Amniotic epithelial cell (primary cell): ENCODE data around the gene SLC41A3.

Experiments used
- DNase-seq: peaks from one replicate; pipeline ENCODE4 v3.0.0-alpha.2; 2010; ENCODE audit warnings: low read depth

SLC41A3 gene

DNA sequence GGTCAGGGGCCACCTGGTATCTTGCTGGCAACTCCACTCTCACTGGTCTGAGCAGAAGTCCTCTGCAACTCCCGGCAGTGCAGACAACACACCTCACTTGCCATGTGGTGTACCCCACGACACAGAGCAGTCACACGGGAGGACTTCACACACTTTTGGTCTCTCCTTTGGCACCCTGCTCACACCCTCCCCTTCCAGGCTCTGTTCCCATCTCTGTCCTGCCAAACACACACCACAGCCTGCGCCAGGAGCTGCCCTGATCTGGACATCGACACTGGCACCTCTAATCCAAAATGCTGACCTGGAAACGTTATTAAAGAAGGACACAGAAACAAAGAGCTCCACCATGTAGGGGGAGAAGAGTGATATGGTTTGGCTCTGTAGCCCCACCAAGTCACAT lies 57.2 kb downstream of the SLC41A3 start:
- DNase-seq: no peak

- no peak for DNase-seq
Observed at GRCh38 chr3:126026277-126026751, 57.6 kb downstream of the SLC41A3 start.

DNA sequence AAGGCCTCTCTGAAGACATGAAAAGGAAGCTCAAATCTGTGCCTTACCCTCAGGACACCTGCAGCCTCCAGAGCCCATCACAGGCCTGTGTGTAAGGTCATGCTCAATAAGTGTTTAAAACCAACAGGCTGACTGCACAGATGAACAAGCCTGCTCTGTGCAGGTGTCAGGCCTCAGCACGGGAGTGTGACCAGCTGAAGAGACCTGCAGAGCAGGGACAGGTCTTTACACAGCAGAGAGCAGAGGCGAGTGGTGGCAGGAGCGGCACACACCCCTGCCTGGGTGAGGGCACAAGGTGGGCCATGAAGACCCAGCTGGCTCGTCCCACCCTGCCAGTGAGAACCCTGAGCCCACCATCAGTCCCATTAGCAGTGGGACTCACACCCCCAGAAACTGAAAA lies 58.1 kb downstream of the SLC41A3 start:
- no peak for DNase-seq

DNA sequence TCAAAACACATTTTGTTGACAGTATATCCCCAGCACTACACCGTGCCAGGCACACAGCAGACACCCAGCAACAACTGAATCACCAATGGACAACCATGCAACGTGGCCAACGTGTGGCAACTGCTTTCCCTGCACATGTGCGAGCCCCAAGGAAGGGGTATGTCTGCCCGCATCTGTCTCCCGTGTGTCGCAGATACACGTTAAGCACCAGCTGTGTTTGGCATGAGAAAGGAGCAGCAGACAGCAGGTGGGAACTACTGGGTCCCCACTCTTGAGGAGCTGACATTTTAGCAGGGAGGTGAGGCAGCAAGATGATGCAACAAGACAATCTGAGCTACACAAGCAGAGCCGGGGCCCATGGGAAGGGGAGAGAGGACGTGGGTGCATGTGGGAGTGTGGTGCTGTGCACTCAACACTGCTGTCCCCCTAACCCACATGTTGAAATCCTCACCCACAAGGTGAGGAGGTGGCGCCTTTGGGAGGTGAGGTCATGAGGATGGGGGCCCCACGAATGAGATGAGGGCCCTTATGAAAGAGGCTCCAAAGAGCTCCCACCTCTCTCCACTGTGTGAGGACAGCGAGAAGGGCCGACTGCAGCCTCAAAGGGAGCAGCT lies 58.7 kb downstream of the SLC41A3 start:
- no peak for DNase-seq

DNA sequence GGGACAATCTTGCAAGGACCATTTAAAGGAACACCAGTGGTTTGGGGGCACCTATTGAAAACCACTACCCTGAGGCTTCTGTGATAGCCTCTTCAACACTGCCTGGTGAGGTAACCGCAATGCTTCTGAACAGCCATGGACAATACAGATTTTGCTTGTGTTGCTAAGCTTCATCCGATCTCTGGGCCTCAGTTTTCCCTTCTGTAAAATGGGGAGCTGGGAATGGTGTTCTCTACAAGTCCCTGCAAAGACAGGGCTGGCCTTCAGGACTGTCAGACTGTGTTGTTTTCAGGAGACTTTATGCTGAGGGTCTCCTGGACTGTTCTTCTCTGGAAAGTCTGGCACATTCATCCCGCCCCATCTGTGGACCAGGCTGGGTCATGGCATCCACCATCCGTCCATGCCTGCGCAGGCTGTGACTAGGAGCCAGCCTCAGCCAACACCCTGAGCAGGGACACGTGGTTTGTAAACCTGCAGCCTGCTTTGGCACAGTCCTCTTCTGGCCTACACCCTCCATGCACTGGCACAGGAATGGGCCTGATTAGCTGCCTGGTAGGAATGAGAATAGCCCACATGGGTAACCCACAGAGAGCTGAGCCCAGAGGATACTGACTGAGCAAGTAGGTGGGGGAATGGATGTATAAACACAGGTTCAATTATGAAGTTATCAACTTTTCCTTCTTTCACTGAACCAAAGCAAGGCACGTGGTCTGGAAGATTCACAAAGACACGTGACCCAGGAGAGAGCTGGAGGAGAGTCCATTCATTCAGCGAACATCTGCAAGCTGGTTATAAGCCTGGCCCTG lies 59.7 kb downstream of the SLC41A3 start:
- no peak for DNase-seq

DNA sequence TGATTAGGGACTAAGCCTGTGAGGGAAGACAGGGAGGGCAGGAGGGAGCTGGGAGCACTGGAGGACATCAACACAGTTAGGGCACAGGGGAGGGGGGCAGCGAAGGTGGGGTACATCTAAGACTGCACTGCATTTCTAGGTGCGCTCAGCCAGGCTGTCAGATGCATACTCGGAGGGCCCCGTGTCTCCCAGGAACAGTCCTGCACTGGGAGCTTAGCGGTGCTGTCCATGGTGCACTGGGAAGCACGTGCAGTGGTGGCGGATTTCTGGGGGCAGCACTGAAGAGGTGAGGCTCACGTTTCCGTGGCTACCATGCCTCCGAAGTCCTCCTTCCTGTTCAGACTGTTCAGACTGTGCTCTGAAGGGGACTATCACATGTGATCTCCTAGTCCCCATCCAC lies 60.5 kb downstream of the SLC41A3 start:
- no peak for DNase-seq

DNA sequence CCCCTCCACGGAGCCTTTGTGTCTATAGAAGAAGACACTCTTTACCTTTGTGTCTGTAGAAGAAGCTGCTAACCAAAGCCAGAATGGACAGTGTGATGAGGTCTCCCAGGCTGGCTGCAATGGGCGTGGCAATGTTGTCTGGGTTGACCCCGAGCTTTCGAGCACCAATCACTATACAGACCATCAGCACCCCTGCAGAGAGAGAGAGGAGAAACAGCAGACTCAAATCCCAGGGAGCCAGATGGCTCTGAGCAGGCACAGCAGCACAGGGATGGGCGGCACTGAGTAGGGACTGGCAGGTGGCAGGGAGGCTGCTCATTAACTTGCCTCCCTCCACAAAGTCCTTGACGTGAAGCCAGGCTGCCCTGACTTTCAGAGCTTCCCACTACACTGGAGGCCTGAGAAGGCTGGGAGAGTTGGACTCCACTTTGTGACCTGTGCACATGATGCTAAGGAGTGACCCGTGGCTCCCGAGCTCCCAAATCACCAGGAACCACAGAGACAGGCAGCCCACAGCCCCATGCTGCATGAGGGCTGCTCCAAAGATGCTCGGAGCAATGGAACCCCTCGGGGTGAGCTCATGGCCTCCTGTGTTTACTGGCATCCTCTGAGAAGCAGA lies 61.1 kb downstream of the SLC41A3 start:
- DNase-seq: no peak

DNA sequence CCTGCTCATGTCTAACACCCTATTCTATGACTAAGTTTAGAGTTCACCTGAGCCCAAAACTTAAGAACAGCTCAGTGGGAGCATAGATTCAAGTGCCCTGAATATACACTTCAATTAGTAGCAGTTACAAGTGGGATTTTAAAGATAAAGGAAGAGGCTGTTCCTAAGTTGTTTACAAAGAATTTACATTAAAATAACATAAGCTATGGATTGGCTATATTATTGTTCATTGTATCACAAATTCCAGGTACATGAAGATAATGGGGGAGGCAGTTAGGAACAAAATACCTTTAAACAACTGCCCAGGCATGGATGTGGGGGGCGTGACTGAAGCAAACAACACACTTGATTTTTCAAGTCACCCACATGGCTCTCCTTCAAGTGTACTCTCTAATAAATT lies 62.2 kb downstream of the SLC41A3 start:
- DNase-seq: no peak

- no peak for DNase-seq
Observed at GRCh38 chr3:126021224-126021623, 62.7 kb downstream of the SLC41A3 start.

GRCh38 chr3:126019683-126020082 lies 64.2 kb downstream of the SLC41A3 start:
- no peak for DNase-seq

GRCh38 chr3:126018995-126019394 lies 64.9 kb downstream of the SLC41A3 start:
- no peak for DNase-seq

DNA sequence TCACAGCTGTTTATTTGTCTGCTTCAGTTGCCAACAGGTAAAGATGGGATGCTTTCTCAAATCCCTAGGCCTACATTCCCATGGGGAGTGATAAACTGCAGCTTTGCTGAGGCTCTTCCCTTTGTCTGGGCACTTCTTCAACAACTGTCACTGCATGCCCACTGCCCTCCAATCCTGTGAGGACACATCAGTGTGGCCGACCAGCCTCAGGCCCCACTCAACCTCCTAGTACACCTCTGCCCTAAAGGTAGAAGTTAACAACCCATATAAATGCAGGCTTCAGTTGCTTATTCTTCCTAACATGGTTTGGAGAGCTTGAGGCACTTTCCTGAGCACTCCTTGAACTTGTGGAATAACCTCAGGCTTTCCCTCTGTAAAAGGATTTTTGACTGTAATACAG lies 65.4 kb downstream of the SLC41A3 start:
- DNase-seq: no peak

- DNase-seq: no peak
Observed at GRCh38 chr3:126017362-126017761, 66.6 kb downstream of the SLC41A3 start.

- no peak for DNase-seq
Observed at GRCh38 chr3:126016616-126017015, 67.3 kb downstream of the SLC41A3 start.

DNA sequence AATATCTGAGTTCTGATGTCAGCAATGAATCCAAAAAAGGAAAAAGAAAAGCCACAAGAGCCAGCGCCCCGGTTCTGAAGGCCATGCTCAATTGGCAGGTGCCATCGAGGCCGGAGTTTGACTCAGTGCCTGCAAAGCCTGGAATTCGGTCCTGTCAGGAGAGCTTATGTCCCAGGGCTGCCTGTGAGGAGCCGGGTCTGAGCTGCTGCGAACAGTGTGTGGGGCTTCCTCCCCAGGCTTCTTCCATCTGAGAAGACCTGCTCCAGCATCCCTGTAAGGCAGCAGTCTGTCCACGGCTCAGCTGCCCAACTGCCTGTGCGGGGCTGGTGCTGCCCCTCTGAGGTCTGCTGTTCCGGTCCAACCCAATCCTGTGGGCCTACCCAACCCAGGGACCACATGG lies 68.8 kb downstream of the SLC41A3 start:
- no peak for DNase-seq

DNA sequence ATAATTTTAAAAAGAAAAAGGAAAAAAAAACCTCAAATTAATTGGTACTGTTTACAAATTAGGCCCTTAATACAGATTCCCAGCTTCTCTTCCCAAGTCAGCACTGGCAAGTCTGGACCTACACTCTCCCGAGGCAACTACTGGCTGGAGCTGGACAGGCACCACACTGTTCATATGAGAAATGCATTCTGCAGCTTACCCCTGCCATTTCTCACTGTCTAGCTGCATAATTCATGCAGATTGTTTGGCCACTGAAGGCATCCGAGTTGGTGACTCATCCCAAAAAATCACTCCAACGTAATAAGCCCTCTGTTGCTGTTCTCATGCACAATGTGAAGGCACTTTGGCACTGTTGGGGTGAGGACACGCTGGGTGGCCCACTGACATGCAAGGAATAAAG lies 69.7 kb downstream of the SLC41A3 start:
- peak; percentile 49 for DNase-seq

- DNase-seq: no peak
Observed at GRCh38 chr3:126013751-126014156, 70.2 kb downstream of the SLC41A3 start.

GRCh38 chr3:126009181-126009580 lies 74.7 kb downstream of the SLC41A3 start:
- no peak for DNase-seq

DNA sequence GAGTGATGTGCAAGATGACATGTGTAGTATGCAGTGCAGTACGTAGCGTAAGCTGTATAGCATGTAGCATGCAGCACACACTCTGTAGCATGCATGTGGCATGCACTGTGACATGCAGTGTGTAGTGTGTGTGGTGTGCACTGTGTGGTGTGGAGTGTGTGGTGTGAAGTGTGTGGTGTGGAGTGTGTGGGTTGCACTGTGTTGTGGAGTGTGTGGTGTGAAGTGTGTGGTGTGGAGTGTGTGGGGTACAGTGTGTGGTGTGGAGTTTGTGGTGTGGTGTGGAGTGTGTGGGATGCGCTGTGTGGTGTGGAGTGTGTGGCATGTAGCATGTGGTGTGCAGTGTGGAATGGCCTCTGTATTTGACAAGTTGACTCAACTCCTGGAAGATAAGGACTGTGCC lies 75.7 kb downstream of the SLC41A3 start:
- DNase-seq: peak; percentile 10

GRCh38 chr3:126005951-126006350 lies 78.0 kb downstream of the SLC41A3 start:
- peak; percentile 41 for DNase-seq

- no peak for DNase-seq
Observed at GRCh38 chr3:126004692-126005091, 79.2 kb downstream of the SLC41A3 start.

GRCh38 chr3:126004217-126004616 lies 79.7 kb downstream of the SLC41A3 start:
- no peak for DNase-seq
